Heart left ventricle (tissue), 16 donors: ENCODE data around the gene CCL20. TPM values are rescaled to one million over a fixed set of nuclear protein-coding genes. Genes with fewer than 3 reads are reported as not detected.

Source experiments
- ATAC-seq, 4 donors: fragments of 200-7000 bp; cut with Tn5 transposase; one replicate each; pipeline ENCODE4 v1.9.1; 2020 to 2022; ENCODE audit warnings: moderate library complexity in 4 of 4, mild to moderate bottlenecking in 3 of 4, moderate number of reproducible peaks in 1 of 4
- DNase-seq, 5 donors: peaks; one replicate each; pipeline ENCODE4 v3.0.0-alpha.2; 2020
- H3K27ac ChIP-seq, 12 donors: fragments of 200-600 bp; sonication (generic) in 4 of 12; one replicate each; pipeline versions ENCODE4 v1.5.0 to v1.8.0; 2016 to 2022; ENCODE audit warnings: mild to moderate bottlenecking in 2 of 12
- H3K27me3 ChIP-seq, 9 donors: fragments of 200-600 bp; sonication (generic) in 2 of 9; one replicate each; pipeline versions ENCODE4 v1.5.1 to v1.8.0; 2016 to 2022; ENCODE audit warnings: mild to moderate bottlenecking in 3 of 9
- H3K36me3 ChIP-seq, 9 donors: fragments of 200-600 bp; sonication (generic) in 2 of 9; one replicate each; pipeline versions ENCODE4 v1.5.0 to v1.8.0; 2018 to 2022; ENCODE audit warnings: mild to moderate bottlenecking in 2 of 9
- H3K4me1 ChIP-seq, 12 donors: fragments of 200-600 bp; sonication (generic) in 4 of 12; one replicate each; pipeline versions ENCODE4 v1.5.0 to v1.8.0; 2016 to 2022; ENCODE audit warnings: mild to moderate bottlenecking in 3 of 12
- H3K4me3 ChIP-seq, 12 donors: fragments of 200-600 bp; sonication (generic) in 4 of 12; one replicate each; pipeline versions ENCODE4 v1.5.0 to v1.8.0; 2017 to 2022; ENCODE audit warnings: mild to moderate bottlenecking in 9 of 12, moderate library complexity in 4 of 12
- H3K9me3 ChIP-seq, 12 donors: fragments of 200-600 bp; sonication (generic) in 4 of 12; one replicate each; pipeline versions ENCODE4 v1.5.0 to v1.8.0; 2016 to 2022; ENCODE audit warnings: mild to moderate bottlenecking in 1 of 12
- CTCF ChIP-seq, 12 donors: fragments of 200-600 bp; sonication (generic) in 4 of 12; IDR thresholded peaks; one replicate each; pipeline versions ENCODE4 v1.5.0 to v1.8.0; 2018 to 2022; ENCODE audit warnings: antibody characterized with exemption in 12 of 12, mild to moderate bottlenecking in 5 of 12
- POLR2A ChIP-seq, 2 donors: fragments of 450-650 bp; IDR thresholded peaks; one replicate each; pipeline ENCODE4 v1.6.1; 2017; ENCODE audit warnings: antibody characterized with exemption in 2 of 2, mild to moderate bottlenecking in 2 of 2, moderate library complexity in 2 of 2
- WGBS, 4 donors: extraction: QIAGEN DNeasy Blood & Tissue Kit in 2 of 4; methylation state at CpG; one replicate each; pipeline versions ENCODE4 v1.1.5 to v1.1.7; 2013 to 2018; 5-methylcytosine and 5-hydroxymethylcytosine counted together
- intact Hi-C, 10 donors: fragments of 100-400 bp; cut with DNase I; formaldehyde crosslinking; loops; one replicate each; pipeline versions ENCODE4 v1.11.1 to v1.14.2; 2022
- polyA plus RNA-seq, 2 donors: library from polyadenylated mRNA; stranded (reverse); fragments of 200-250 nt; gene quantifications; one replicate each; pipeline ENCODE4 v1.2.3, GENCODE V29; 2013
- total RNA-seq, 9 donors: library from RNA; depleted of rRNA in 2 of 9; stranded (reverse); fragments of >200 nt in 2 of 9; fragmentation: NEBNext Ultra II Directional in 3 of 9; extraction: Animal tissue kit (Norgen Biotek cat#: 25700) in 3 of 9; gene quantifications; one replicate each; pipeline versions ENCODE4 v1.1.0 to v1.2.4, GENCODE V29; 2016 to 2023
- donor health status: ischemic (EF 13 %, LVEDD 7.1; RV severe dilation, severe dysfunction).
- donor health status: healthy with polysubstance abuse.
- donor health status: DM: no; HTN: yes; CAD: no.
- donor health status: DM: no; HTN: no; CAD: no.
- donor health status: ischemic (EF 25% LVEDD 6.9; RV normal size, moderate dysfunction).
- donor health status: ischemic (EF 25% LVEDD 5.7; RV mildly dilated, moderate dysfunction).
- donor health status: healthy.
- donor health status: DM: yes; HTN: yes; CAD: no.
- donor health status: ischemic (EF 35%, LVEDD 5.7; RV mildly dilated, moderate dysfunction).
- donor health status: nonischemic (EF 11% LVEDD 7.7; RV severe dilation, severe dysfunction).
- donor health status: DM: yes; HTN: yes; CAD: no.
- donor health status: PGD.
- donor health status: ischemic (EF 29% LVEDD 5.4; RV normal size, mild dysfunction).
- donor health status: nonischemic (EF 23%, LVEDD 6.1; RV moderate dilation, normal function).

The CCL20 gene
- total and polyA plus RNA-seq, 11 donors = 0.48 to 1.1 TPM; not detected in 9

GRCh38 chr2:227821043-227821942 is 7.7 kb downstream of the CCL20 start:
- peaks cover 0 to 20% (median 0%) of the 10 kb centered on the region in 12 donors for H3K4me1 ChIP-seq
- peaks cover 0 to 11% (median 2%) of the 10 kb centered on the region in 9 donors for H3K27me3 ChIP-seq
- ATAC-seq (no peak), DNase-seq (no peak)
- intact Hi-C loops = no loop called here
- no peak overlapping the region for H3K4me3 ChIP-seq
- no peak overlapping the region for H3K27ac ChIP-seq
- 76 to 90% (median 81%) methylated on average over 4 of the region's 4 CpGs for WGBS, 4 donors
- TF ChIP-seq POLR2A (IDR thresholded peaks at IDR 0.05) = no peak
- TF ChIP-seq CTCF (IDR thresholded peaks at IDR 0.05) = no peak
- H3K36me3 ChIP-seq = no peaks in the 10 kb centered on the region
- H3K9me3 ChIP-seq = no peaks in the 10 kb centered on the region

GRCh38 chr2:227822416-227823003 is 8.9 kb downstream of the CCL20 start:
- Histone ChIP-seq H3K27me3 (no peaks in the 10 kb centered on the region), H3K27ac (no peak overlapping the region), H3K4me3 (no peak overlapping the region), H3K36me3 (no peaks in the 10 kb centered on the region), H3K9me3 (no peaks in the 10 kb centered on the region), H3K4me1 (peaks cover 0 to 19% (median 0%) of the 10 kb centered on the region in 12 donors)
- intact Hi-C loops = no loop called here
- no peak for TF ChIP-seq POLR2A (IDR thresholded peaks at IDR 0.05)
- TF ChIP-seq CTCF (IDR thresholded peaks at IDR 0.05) = no peak
- DNase-seq (no peak), ATAC-seq (no peak)
- 81 to 91% (median 82%) methylated on average over 2 of the region's 2 CpGs for WGBS, 4 donors

- ATAC-seq (no peak), DNase-seq (no peak)
- Histone ChIP-seq H3K9me3 (no peaks in the 10 kb centered on the region), H3K4me1 (peaks cover 0 to 5% (median 0%) of the 10 kb centered on the region in 12 donors), H3K27me3 (no peaks in the 10 kb centered on the region), H3K36me3 (no peaks in the 10 kb centered on the region), H3K4me3 (no peak overlapping the region), H3K27ac (no peak overlapping the region)
- WGBS, 4 donors = 57 to 75% (median 64%) methylated on average over 2 of the region's 2 CpGs
- intact Hi-C loops = no loop called here
- no peak for TF ChIP-seq CTCF (IDR thresholded peaks at IDR 0.05)
- no peak for TF ChIP-seq POLR2A (IDR thresholded peaks at IDR 0.05)
Measured at GRCh38 chr2:227823922-227824321, 10.3 kb downstream of the CCL20 start.

- Histone ChIP-seq H3K4me1 (no peaks in the 10 kb centered on the region), H3K4me3 (no peak overlapping the region), H3K36me3 (no peaks in the 10 kb centered on the region), H3K27ac (no peak overlapping the region), H3K27me3 (no peaks in the 10 kb centered on the region), H3K9me3 (no peaks in the 10 kb centered on the region)
- intact Hi-C loops = no loop called here
- DNase-seq (no peak), ATAC-seq (no peak)
- TF ChIP-seq POLR2A (IDR thresholded peaks at IDR 0.05) (no peak), CTCF (IDR thresholded peaks at IDR 0.05) (no peak)
- WGBS, 4 donors = 82 to 91% (median 90%) methylated on average over 7 of the region's 7 CpGs
Measured at GRCh38 chr2:227824711-227825110, 11.1 kb downstream of the CCL20 start.
